WTC11 (cell line): Measurements from ENCODE around the gene NRTN. TPM values are rescaled to one million over a fixed set of nuclear protein-coding genes. Genes with fewer than 3 reads are reported as not detected.

Experiments
- ATAC-seq: fragments of 200-7000 bp; cut with Tn5 transposase; 2 replicates; pipeline ENCODE4 v1.10.0; 2021; ENCODE audit warnings: mild to moderate bottlenecking, moderate library complexity
- CTCF ChIA-PET: fragments of 300-600 bp; sonication (Branson Sonifier 250); formaldehyde crosslinking; loops from one replicate; lab custom pipeline; 2021; ENCODE audit warnings: antibody characterized with exemption; lab: Charles Lee
- POLR2A ChIA-PET: fragments of 350-600 bp; sonication (Branson Sonifier 250); formaldehyde crosslinking; loops from one replicate; lab custom pipeline; 2021; ENCODE audit warnings: antibody characterized with exemption; lab: Charles Lee
- DNase-seq: peaks from one replicate; pipeline ENCODE4 v3.0.0; 2021; ENCODE audit warnings: low spot score
- H3K27ac Mint-ChIP-seq: 2 replicates; pipeline ENCODE4 v1.8.0; 2021; ENCODE audit warnings: mixed read lengths
- H3K27me3 Mint-ChIP-seq: 2 replicates; pipeline ENCODE4 v1.8.0; 2021; ENCODE audit warnings: low read depth, mild to moderate bottlenecking, moderate library complexity, mixed read lengths
- H3K36me3 Mint-ChIP-seq: 2 replicates; pipeline ENCODE4 v1.8.0; 2021; ENCODE audit warnings: mixed read lengths
- H3K4me1 Mint-ChIP-seq: 2 replicates; pipeline ENCODE4 v1.8.0; 2022; ENCODE audit warnings: mixed read lengths
- H3K4me3 Mint-ChIP-seq: 2 replicates; pipeline ENCODE4 v1.8.0; 2021; ENCODE audit warnings: mild to moderate bottlenecking, moderate library complexity, mixed read lengths
- H3K9me3 Mint-ChIP-seq: 2 replicates; pipeline ENCODE4 v1.8.0; 2021; ENCODE audit warnings: mixed read lengths
- CREB1 ChIP-seq: sonication (generic); formaldehyde crosslinking; IDR thresholded peaks from 2 replicates; pipeline ENCODE4 v1.8.0; 2023; ENCODE audit warnings: mild to moderate bottlenecking, missing genetic modification reagents
- E2F4 ChIP-seq: sonication (generic); formaldehyde crosslinking; IDR thresholded peaks from 2 replicates; pipeline ENCODE4 v1.8.1; 2022; ENCODE audit warnings: low read depth, mild to moderate bottlenecking, moderate library complexity, missing genetic modification reagents, borderline replicate concordance
- ERG ChIP-seq: fragments of 250-450 bp; sonication (Bioruptor Pico); IDR thresholded peaks from 2 replicates; pipeline ENCODE4 v1.8.0; 2021; ENCODE audit warnings: mild to moderate bottlenecking
- ESRRA ChIP-seq: sonication (generic); formaldehyde crosslinking; IDR thresholded peaks from 2 replicates; pipeline ENCODE4 v1.8.1; 2022; ENCODE audit warnings: mild to moderate bottlenecking, missing genetic modification reagents, borderline replicate concordance
- ETV6 ChIP-seq: sonication (generic); formaldehyde crosslinking; IDR thresholded peaks from 2 replicates; pipeline ENCODE4 v1.8.1; 2022; ENCODE audit warnings: mild to moderate bottlenecking, missing genetic modification reagents
- GABPB1 ChIP-seq: sonication (generic); formaldehyde crosslinking; IDR thresholded peaks from 2 replicates; pipeline ENCODE4 v1.8.1; 2023; ENCODE audit warnings: mild to moderate bottlenecking, missing genetic modification reagents
- GRHL2 ChIP-seq: fragments of 250-450 bp; sonication (Bioruptor Pico); IDR thresholded peaks from 2 replicates; pipeline ENCODE4 v1.8.0; 2022; ENCODE audit warnings: mild to moderate bottlenecking, moderate library complexity; ENCODE audit not compliant: insufficient replicate concordance, severe bottlenecking
- JAZF1 ChIP-seq: fragments of 250-450 bp; sonication (Bioruptor Pico); IDR thresholded peaks from 2 replicates; pipeline ENCODE4 v1.9.0; 2021; ENCODE audit warnings: moderate library complexity, mild to moderate bottlenecking, inconsistent platforms
- KAT7 ChIP-seq: sonication (generic); formaldehyde crosslinking; IDR thresholded peaks from 2 replicates; pipeline ENCODE4 v1.8.1; 2023; ENCODE audit warnings: missing genetic modification reagents, mild to moderate bottlenecking, borderline replicate concordance
- MAX ChIP-seq: sonication (generic); formaldehyde crosslinking; IDR thresholded peaks from 2 replicates; pipeline ENCODE4 v1.8.0; 2022; ENCODE audit warnings: mild to moderate bottlenecking, missing genetic modification reagents
- MXD4 ChIP-seq: fragments of 250-450 bp; sonication (Bioruptor Pico); IDR thresholded peaks from 2 replicates; pipeline ENCODE4 v1.8.0; 2021; ENCODE audit warnings: mild to moderate bottlenecking, moderate library complexity, borderline replicate concordance
- NFYB ChIP-seq: sonication (generic); formaldehyde crosslinking; conservative IDR thresholded peaks from 2 replicates; pipeline ENCODE4 v1.8.0; 2022; ENCODE audit warnings: low read depth, missing genetic modification reagents
- PREB ChIP-seq: sonication (generic); formaldehyde crosslinking; IDR thresholded peaks from 2 replicates; pipeline ENCODE4 v1.8.1; 2022; ENCODE audit warnings: mild to moderate bottlenecking, missing genetic modification reagents, moderate library complexity, borderline replicate concordance
- TEAD1 ChIP-seq: sonication (generic); formaldehyde crosslinking; IDR thresholded peaks from 2 replicates; pipeline ENCODE4 v1.8.0; 2022; ENCODE audit warnings: mild to moderate bottlenecking, missing genetic modification reagents
- TP53 ChIP-seq: sonication (generic); formaldehyde crosslinking; IDR thresholded peaks from 2 replicates; pipeline ENCODE4 v1.8.1; 2023; ENCODE audit warnings: mild to moderate bottlenecking, missing genetic modification reagents
- ZNF219 ChIP-seq: sonication (generic); formaldehyde crosslinking; IDR thresholded peaks from 2 replicates; pipeline ENCODE4 v1.8.0; 2023; ENCODE audit warnings: missing genetic modification reagents, mild to moderate bottlenecking, borderline replicate concordance
- ZNF232 ChIP-seq: sonication (generic); formaldehyde crosslinking; IDR thresholded peaks from 2 replicates; pipeline ENCODE4 v1.8.0; 2022; ENCODE audit warnings: mild to moderate bottlenecking, missing genetic modification reagents
- ZNF317 ChIP-seq: sonication (generic); formaldehyde crosslinking; IDR thresholded peaks from 2 replicates; pipeline ENCODE4 v1.8.1; 2023; ENCODE audit warnings: low read depth, mild to moderate bottlenecking, moderate library complexity, missing genetic modification reagents, borderline replicate concordance
- ZNF416 ChIP-seq: fragments of 250-450 bp; sonication (Bioruptor Pico); IDR thresholded peaks from 2 replicates; pipeline ENCODE4 v1.9.0; 2021; ENCODE audit warnings: mild to moderate bottlenecking, inconsistent platforms
- total RNA-seq: library from RNA; stranded (reverse); gene quantifications from 3 replicates; pipeline ENCODE4 v1.2.3, GENCODE V29; 2021
- TF ChIP-seq, protein P1 (sequence below): sonication (generic); formaldehyde crosslinking; IDR thresholded peaks from 2 replicates; pipeline ENCODE4 v1.8.1; 2023; ENCODE audit warnings: mild to moderate bottlenecking, missing genetic modification reagents, moderate library complexity
- TF ChIP-seq, protein P2 (sequence below): sonication (generic); formaldehyde crosslinking; IDR thresholded peaks from 2 replicates; pipeline ENCODE4 v1.8.1; 2023; ENCODE audit warnings: mild to moderate bottlenecking, missing genetic modification reagents, moderate library complexity
- TF ChIP-seq, protein P3 (sequence below): sonication (generic); formaldehyde crosslinking; IDR thresholded peaks from 2 replicates; pipeline ENCODE4 v1.8.1; 2022; ENCODE audit warnings: low read depth, missing genetic modification reagents, borderline replicate concordance
- TF ChIP-seq, protein P4 (sequence below): sonication (generic); formaldehyde crosslinking; IDR thresholded peaks from 2 replicates; pipeline ENCODE4 v1.8.1; 2023; ENCODE audit warnings: mild to moderate bottlenecking, missing genetic modification reagents, borderline replicate concordance

The NRTN gene
- total RNA-seq, 1 experiment from 2014 or later, result 6.1 TPM

DNA sequence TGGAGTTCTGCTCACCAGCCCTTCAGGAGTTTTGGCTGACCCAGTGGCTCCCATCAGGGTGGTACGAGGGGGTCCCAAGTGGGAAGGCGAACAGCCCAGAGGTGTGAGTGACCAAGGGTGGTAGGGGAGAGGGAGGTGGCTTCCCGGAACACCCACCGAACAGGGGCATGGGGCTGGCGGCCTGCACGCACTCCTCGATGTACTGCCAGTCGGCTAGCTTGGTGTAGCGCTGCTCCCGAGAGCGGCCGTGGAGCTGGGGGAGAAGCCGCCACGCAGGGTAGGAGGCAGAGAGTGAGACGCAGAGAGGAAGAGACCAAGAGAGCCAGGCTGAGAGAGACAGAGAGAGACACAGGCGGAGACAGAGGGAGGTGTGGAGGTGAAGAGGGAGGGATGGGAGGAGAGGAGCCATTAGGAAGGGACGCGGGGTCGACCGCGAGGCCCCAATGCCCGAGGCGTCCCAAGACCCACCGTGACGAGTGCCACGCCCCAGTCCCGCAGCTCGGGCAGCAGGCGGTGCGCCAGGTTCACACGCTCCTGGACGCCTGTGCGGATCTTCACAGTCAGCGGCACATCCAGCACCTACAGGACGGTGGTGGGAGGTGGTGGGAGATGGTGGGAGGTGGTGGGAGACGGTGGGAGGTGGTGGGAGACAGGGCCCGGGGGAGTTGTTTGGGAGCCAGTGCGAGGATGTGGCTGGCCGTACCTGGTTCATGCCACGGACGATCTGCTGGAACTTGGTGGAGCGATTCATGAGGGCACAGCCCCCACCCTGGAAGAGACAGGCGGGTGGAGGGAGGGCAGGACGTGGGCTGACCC, 18.1 kb upstream of the NRTN start (continued):
- TF ChIP-seq ERG (CRISPR knock-in tag) (no peak), ZNF317 (CRISPR knock-in tag) (no peak), GRHL2 (CRISPR knock-in tag) (no peak), KAT7 (CRISPR knock-in tag) (no peak), ZNF232 (CRISPR knock-in tag) (no peak), ZNF219 (CRISPR knock-in tag) (no peak), TP53 (CRISPR knock-in tag) (no peak), E2F4 (CRISPR knock-in tag) (no peak), JAZF1 (CRISPR knock-in tag) (no peak)
- TF ChIP-seq, protein P1, sequence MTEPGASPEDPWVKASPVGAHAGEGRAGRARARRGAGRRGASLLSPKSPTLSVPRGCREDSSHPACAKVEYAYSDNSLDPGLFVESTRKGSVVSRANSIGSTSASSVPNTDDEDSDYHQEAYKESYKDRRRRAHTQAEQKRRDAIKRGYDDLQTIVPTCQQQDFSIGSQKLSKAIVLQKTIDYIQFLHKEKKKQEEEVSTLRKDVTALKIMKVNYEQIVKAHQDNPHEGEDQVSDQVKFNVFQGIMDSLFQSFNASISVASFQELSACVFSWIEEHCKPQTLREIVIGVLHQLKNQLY, result no peak
- TF ChIP-seq, all 79 proteins: peak for 0

DNA sequence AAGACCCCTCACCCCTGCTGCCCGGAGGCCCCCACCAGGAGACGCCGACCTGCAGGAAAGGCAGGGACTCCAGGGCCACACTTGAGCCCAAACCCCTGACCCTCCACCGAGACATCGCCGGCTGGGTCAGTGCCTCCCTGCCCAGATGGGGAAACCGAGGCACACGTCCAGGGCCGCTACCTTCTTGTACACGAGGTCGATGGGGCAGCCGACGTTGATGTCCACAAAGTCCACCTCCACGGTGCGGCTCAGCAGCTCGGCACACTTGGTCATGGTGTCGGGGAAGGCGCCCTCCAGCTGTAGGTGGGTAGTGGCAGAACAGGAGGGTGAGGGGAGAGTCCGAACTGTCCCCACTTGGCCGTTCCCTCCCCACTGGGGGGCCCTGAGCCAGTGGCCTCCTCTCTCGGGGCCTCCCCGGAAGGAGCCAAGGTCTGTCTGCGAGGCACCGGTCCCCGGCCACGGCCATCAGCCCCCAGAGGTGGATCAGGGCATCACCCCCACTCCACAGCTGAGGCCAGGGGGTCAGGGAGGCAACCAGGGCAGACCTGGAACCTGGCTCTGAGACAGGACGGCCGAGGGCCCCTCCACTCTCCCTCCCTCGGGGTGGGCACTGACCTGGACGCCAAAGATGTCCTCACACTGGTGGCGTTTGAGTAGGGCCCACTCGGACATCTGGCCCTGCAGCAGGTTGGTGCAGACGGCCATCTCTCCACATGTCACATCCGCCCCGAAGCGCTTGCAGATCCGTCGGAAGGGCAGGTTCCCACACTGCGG, 17.3 kb upstream of the NRTN start:
- Mint-ChIP-seq H3K27ac (no peak overlapping the region), H3K9me3 (peaks cover 4% of the 10 kb centered on the region; the same call in 1 of the 2 replicates), H3K36me3 (peaks cover 21% of the 10 kb centered on the region), H3K4me1 (peaks cover 5% of the 10 kb centered on the region), H3K27me3 (no peaks in the 10 kb centered on the region), H3K4me3 (no peak overlapping the region)
- ChIA-PET POLR2A (no interaction called here), CTCF (no interaction called here)
- ATAC-seq, result no peak
- no peak for DNase-seq
- TF ChIP-seq ESRRA (CRISPR knock-in tag), result no peak
- TF ChIP-seq, protein P2, sequence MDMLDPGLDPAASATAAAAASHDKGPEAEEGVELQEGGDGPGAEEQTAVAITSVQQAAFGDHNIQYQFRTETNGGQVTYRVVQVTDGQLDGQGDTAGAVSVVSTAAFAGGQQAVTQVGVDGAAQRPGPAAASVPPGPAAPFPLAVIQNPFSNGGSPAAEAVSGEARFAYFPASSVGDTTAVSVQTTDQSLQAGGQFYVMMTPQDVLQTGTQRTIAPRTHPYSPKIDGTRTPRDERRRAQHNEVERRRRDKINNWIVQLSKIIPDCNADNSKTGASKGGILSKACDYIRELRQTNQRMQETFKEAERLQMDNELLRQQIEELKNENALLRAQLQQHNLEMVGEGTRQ (CRISPR knock-in tag), result no peak
- TF ChIP-seq, protein P3, sequence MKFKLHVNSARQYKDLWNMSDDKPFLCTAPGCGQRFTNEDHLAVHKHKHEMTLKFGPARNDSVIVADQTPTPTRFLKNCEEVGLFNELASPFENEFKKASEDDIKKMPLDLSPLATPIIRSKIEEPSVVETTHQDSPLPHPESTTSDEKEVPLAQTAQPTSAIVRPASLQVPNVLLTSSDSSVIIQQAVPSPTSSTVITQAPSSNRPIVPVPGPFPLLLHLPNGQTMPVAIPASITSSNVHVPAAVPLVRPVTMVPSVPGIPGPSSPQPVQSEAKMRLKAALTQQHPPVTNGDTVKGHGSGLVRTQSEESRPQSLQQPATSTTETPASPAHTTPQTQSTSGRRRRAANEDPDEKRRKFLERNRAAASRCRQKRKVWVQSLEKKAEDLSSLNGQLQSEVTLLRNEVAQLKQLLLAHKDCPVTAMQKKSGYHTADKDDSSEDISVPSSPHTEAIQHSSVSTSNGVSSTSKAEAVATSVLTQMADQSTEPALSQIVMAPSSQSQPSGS (CRISPR knock-in tag), result no peak
- TF ChIP-seq, protein P4, sequence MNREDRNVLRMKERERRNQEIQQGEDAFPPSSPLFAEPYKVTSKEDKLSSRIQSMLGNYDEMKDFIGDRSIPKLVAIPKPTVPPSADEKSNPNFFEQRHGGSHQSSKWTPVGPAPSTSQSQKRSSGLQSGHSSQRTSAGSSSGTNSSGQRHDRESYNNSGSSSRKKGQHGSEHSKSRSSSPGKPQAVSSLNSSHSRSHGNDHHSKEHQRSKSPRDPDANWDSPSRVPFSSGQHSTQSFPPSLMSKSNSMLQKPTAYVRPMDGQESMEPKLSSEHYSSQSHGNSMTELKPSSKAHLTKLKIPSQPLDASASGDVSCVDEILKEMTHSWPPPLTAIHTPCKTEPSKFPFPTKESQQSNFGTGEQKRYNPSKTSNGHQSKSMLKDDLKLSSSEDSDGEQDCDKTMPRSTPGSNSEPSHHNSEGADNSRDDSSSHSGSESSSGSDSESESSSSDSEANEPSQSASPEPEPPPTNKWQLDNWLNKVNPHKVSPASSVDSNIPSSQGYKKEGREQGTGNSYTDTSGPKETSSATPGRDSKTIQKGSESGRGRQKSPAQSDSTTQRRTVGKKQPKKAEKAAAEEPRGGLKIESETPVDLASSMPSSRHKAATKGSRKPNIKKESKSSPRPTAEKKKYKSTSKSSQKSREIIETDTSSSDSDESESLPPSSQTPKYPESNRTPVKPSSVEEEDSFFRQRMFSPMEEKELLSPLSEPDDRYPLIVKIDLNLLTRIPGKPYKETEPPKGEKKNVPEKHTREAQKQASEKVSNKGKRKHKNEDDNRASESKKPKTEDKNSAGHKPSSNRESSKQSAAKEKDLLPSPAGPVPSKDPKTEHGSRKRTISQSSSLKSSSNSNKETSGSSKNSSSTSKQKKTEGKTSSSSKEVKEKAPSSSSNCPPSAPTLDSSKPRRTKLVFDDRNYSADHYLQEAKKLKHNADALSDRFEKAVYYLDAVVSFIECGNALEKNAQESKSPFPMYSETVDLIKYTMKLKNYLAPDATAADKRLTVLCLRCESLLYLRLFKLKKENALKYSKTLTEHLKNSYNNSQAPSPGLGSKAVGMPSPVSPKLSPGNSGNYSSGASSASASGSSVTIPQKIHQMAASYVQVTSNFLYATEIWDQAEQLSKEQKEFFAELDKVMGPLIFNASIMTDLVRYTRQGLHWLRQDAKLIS (CRISPR knock-in tag), result no peak
- TF ChIP-seq NFYB (CRISPR knock-in tag), result no peak
- TF ChIP-seq GABPB1, result no peak
- TF ChIP-seq TEAD1, result no peak
- no peak for TF ChIP-seq GRHL2 (CRISPR knock-in tag)
- TF ChIP-seq CREB1, result no peak
- TF ChIP-seq MAX (CRISPR knock-in tag), result no peak
- TF ChIP-seq MXD4 (CRISPR knock-in tag), result no peak
- TF ChIP-seq ZNF416, result no peak
- TF ChIP-seq ETV6 (CRISPR knock-in tag), result no peak
- no peak for TF ChIP-seq PREB (CRISPR knock-in tag)
